B cell (primary cell): ENCODE results near the gene NUP93. TPM values are rescaled to one million over a fixed set of nuclear protein-coding genes. Genes with fewer than 3 reads are reported as not detected.

Experiments used
- ATAC-seq: fragments of 200-7000 bp; cut with Tn5 transposase; one replicate; pipeline ENCODE4 v1.10.0; 2021; ENCODE audit warnings: low read depth, mild to moderate bottlenecking, moderate number of reproducible peaks, moderate library complexity
- CTCF ChIA-PET: fragments of 350-600 bp; sonication (Branson Sonifier 250); formaldehyde crosslinking; loops from one replicate; lab custom pipeline; 2021; ENCODE audit warnings: antibody characterized with exemption, inconsistent platforms; lab: Charles Lee
- POLR2A ChIA-PET: fragments of 350-600 bp; sonication (Branson Sonifier 250); formaldehyde crosslinking; loops from one replicate; lab custom pipeline; 2021; ENCODE audit warnings: antibody characterized with exemption; lab: Charles Lee
- DNase-seq: peaks from one replicate; pipeline ENCODE4 v3.0.0; 2013
- H2AFZ ChIP-seq: 2 replicates; pipeline ENCODE4 v1.6.1; 2012; ENCODE audit warnings: mild to moderate bottlenecking, low read depth, low read length; ENCODE audit not compliant: insufficient read depth, poor library complexity, severe bottlenecking
- H3K27ac ChIP-seq, 2 donors: 1 replicate in 1 of 2; 2 replicates in 1 of 2; pipeline ENCODE4 v1.5.1; 2012 to 2013; ENCODE audit warnings: low read length in 2 of 2, mild to moderate bottlenecking in 2 of 2, moderate library complexity in 1 of 2
- H3K27me3 ChIP-seq, 4 experiments: fragments of 200-600 bp in 1 of 4; sonication (generic) in 1 of 4; replicated peaks in 1 of 4; 1 replicate in 2 of 4; 2 replicates in 2 of 4; pipeline versions ENCODE4 v1.6.1 to v1.7.0; 2013 to 2016; ENCODE audit warnings: low read length in 3 of 4, mild to moderate bottlenecking in 2 of 4, mixed read lengths in 1 of 4, moderate library complexity in 1 of 4; ENCODE audit not compliant: insufficient read depth in 4 of 4, control insufficient read depth in 3 of 4; ENCODE audit errors: control extremely low read depth in 1 of 4
- H3K36me3 ChIP-seq, 2 experiments: replicated peaks in 1 of 2; 1 replicate in 1 of 2; 2 replicates in 1 of 2; pipeline versions ENCODE4 v1.6.1 to v1.7.1; 2013; ENCODE audit warnings: low read length in 1 of 2; ENCODE audit not compliant: insufficient read depth in 2 of 2, control insufficient read depth in 1 of 2; ENCODE audit errors: control extremely low read depth in 1 of 2, extremely low read depth in 1 of 2
- H3K4me1 ChIP-seq, 2 donors: fragments of 200-600 bp in 1 of 2; sonication (generic) in 1 of 2; 1 replicate in 1 of 2; 2 replicates in 1 of 2; pipeline versions ENCODE4 v1.5.1 to v1.6.1; 2013 to 2017; ENCODE audit warnings: low read length in 2 of 2; ENCODE audit not compliant: control insufficient read depth in 2 of 2, insufficient read depth in 2 of 2
- H3K4me2 ChIP-seq: replicated peaks from 2 replicates; pipeline ENCODE3; 2012; ENCODE audit warnings: mild to moderate bottlenecking, low read depth, low read length; ENCODE audit not compliant: poor library complexity, severe bottlenecking
- H3K4me3 ChIP-seq, 5 experiments: fragments of 200-600 bp in 1 of 5; sonication (generic) in 1 of 5; 1 replicate in 3 of 5; 2 replicates in 2 of 5; pipeline versions ENCODE4 v1.5.1 to v1.7.0; 2011 to 2016; ENCODE audit warnings: low read length in 4 of 5, mild to moderate bottlenecking in 4 of 5, low read depth in 2 of 5, control low read depth in 1 of 5, moderate library complexity in 1 of 5; ENCODE audit not compliant: insufficient read depth in 1 of 5; ENCODE audit errors: control extremely low read depth in 1 of 5, extremely low read depth in 1 of 5
- H3K79me2 ChIP-seq: fragments of 200-600 bp; sonication (generic); one replicate; pipeline ENCODE4 v1.6.0; 2016; ENCODE audit warnings: low read length; ENCODE audit not compliant: control insufficient read depth, insufficient read depth
- H3K9ac ChIP-seq: fragments of 200-600 bp; sonication (generic); 2 replicates; pipeline ENCODE4 v1.6.1; 2017; ENCODE audit warnings: mild to moderate bottlenecking, low read length, moderate library complexity
- H3K9me3 ChIP-seq, 3 donors: one replicate each; pipeline versions ENCODE4 v1.6.1 to v1.7.1; 2013; ENCODE audit warnings: low read length in 2 of 3; ENCODE audit not compliant: control insufficient read depth in 2 of 3, insufficient read depth in 1 of 3; ENCODE audit errors: control extremely low read depth in 1 of 3
- H4K20me1 ChIP-seq: 2 replicates; pipeline ENCODE4 v1.6.0; 2012; ENCODE audit warnings: mild to moderate bottlenecking, low read length; ENCODE audit not compliant: insufficient read depth, control insufficient read depth, poor library complexity, severe bottlenecking
- H3K27ac Mint-ChIP-seq: one replicate; pipeline ENCODE4 v1.8.0; 2021; ENCODE audit warnings: mixed read lengths
- H3K27me3 Mint-ChIP-seq: one replicate; pipeline ENCODE4 v1.8.0; 2021; ENCODE audit warnings: mixed read lengths
- H3K4me1 Mint-ChIP-seq: one replicate; pipeline ENCODE4 v1.8.0; 2021; ENCODE audit warnings: mixed read lengths
- H3K4me3 Mint-ChIP-seq: one replicate; pipeline ENCODE4 v1.8.0; 2021; ENCODE audit warnings: mixed read lengths
- H3K9me3 Mint-ChIP-seq: one replicate; pipeline ENCODE4 v1.8.0; 2022; ENCODE audit warnings: mixed read lengths; ENCODE audit not compliant: insufficient read depth
- EZH2 ChIP-seq: IDR thresholded peaks from 2 replicates; pipeline ENCODE4 v1.6.1; 2012; ENCODE audit warnings: borderline replicate concordance, low read depth, mild to moderate bottlenecking, moderate library complexity, low read length; ENCODE audit not compliant: insufficient read depth, poor library complexity, severe bottlenecking
- whole genome bisulfite sequencing: methylation state at CpG from one replicate; pipeline ENCODE4 v1.1.5; 2013; ENCODE audit warnings: missing lambda C conversion rate; ENCODE audit not compliant: insufficient coverage; 5-methylcytosine and 5-hydroxymethylcytosine counted together
- intact Hi-C: fragments of 100-400 bp; cut with micrococcal nuclease; formaldehyde crosslinking; loops from one replicate; pipeline ENCODE4 v1.10.0; 2022
- polyA plus RNA-seq: library from polyadenylated mRNA; depleted of rRNA; stranded (reverse); fragments of >200 nt; gene quantifications from 2 replicates; pipeline ENCODE4 v1.2.3, GENCODE V29; 2012
- total RNA-seq, 2 donors: library from RNA; stranded (reverse); fragments of 120-200 nt in 1 of 2; gene quantifications; 1 replicate in 1 of 2; 2 replicates in 1 of 2; pipeline versions ENCODE4 v1.2.3 to v1.2.4, GENCODE V29; 2013 to 2022
- TF ChIP-seq, protein P1 (sequence below): fragments of 200-600 bp; IDR thresholded peaks from one replicate; pipeline ENCODE4 v1.8.0; 2022; ENCODE audit warnings: antibody characterized with exemption, mild to moderate bottlenecking

The NUP93 gene
- total and polyA plus RNA-seq, 2 donors (not counting 1 experiment from before 2014, with no cell fraction given) = 23.6 to 64.6 TPM

DNA sequence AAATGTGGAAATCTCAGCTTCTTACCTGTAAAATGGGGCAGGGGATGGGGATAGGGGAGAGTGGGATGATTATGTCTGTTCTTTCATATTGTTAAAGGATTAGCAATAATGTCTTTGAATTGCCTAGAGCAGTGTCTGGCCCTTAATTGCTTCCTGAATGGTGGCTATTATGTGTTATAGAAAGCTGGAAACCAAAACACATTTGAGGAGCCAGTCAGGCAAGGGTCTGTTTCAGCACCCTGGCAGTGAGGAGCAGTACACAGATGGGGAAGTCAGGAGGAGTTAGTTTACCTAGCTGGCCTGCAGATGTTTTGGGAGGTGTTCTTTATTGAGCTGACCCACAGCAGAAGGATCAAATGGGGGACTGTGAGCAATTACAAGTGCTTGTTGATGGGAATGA, 63.0 kb downstream of the NUP93 start:
- no peaks in the 10 kb centered on the region for H3K4me1 ChIP-seq
- ChIA-PET CTCF (interaction anchor here (0.5 to 2.6 kb wide), 15 partner anchors 9 to 505 kb away, joined by 3 to 12 read pairs (median 4); partner anchors contain the start of genes PSME3IP1 and RSPRY1), POLR2A (interaction anchor here (0.6 kb wide), 1 partner anchor 62 kb away, joined by 4 read pairs; no protein-coding TSS in a partner anchor)
- no peak for ATAC-seq
- no peak overlapping the region for H3K27ac Mint-ChIP-seq
- no peaks in the 10 kb centered on the region for H3K9me3 Mint-ChIP-seq
- H3K9ac ChIP-seq = no peak overlapping the region
- H3K4me3 ChIP-seq = no peak overlapping the region
- H3K4me2 ChIP-seq = no peak overlapping the region
- no peaks in the 10 kb centered on the region for H3K4me1 Mint-ChIP-seq
- no peaks in the 10 kb centered on the region for H3K36me3 ChIP-seq
- no peaks in the 10 kb centered on the region for H3K27me3 Mint-ChIP-seq
- no peak overlapping the region for H3K27ac ChIP-seq
- H2AFZ ChIP-seq = no peak overlapping the region
- DNase-seq = no peak
- no peaks in the 10 kb centered on the region for H3K27me3 ChIP-seq
- intact Hi-C loops = no loop called here
- peaks cover 5% of the 10 kb centered on the region for H4K20me1 ChIP-seq
- H3K9me3 ChIP-seq = no peaks in the 10 kb centered on the region
- no peak for TF ChIP-seq EZH2
- TF ChIP-seq, protein P1, sequence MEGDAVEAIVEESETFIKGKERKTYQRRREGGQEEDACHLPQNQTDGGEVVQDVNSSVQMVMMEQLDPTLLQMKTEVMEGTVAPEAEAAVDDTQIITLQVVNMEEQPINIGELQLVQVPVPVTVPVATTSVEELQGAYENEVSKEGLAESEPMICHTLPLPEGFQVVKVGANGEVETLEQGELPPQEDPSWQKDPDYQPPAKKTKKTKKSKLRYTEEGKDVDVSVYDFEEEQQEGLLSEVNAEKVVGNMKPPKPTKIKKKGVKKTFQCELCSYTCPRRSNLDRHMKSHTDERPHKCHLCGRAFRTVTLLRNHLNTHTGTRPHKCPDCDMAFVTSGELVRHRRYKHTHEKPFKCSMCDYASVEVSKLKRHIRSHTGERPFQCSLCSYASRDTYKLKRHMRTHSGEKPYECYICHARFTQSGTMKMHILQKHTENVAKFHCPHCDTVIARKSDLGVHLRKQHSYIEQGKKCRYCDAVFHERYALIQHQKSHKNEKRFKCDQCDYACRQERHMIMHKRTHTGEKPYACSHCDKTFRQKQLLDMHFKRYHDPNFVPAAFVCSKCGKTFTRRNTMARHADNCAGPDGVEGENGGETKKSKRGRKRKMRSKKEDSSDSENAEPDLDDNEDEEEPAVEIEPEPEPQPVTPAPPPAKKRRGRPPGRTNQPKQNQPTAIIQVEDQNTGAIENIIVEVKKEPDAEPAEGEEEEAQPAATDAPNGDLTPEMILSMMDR = no peak
- H3K79me2 ChIP-seq = peaks cover 7% of the 10 kb centered on the region
- no peak overlapping the region for H3K4me3 Mint-ChIP-seq

DNA sequence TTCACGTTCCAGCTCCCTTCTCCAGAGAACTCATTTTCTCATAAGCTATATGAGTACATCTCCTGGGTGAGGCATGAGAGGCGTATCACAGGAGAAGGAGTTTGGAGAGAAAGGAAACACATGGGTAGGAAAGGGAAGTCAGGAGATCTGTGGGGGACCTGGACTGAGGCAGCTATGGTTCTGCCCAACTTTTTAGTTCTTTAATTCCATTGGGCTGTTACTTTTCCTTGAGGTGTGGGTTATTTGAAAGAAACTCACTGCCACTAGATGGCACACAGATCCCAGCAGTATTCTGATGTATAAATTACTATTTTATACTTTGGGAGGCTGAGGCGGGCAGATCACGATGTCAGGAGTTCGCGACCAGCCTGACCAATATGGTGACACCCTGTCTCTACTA, 63.6 kb downstream of the NUP93 start:
- WGBS = 67% methylated on average over 1 of the region's 6 CpGs
- ChIA-PET POLR2A (no interaction called here), CTCF (interaction anchor here (0.5 to 2.6 kb wide), 15 partner anchors 9 to 505 kb away, joined by 3 to 12 read pairs (median 4); partner anchors contain the start of genes PSME3IP1 and RSPRY1)
- TF ChIP-seq, protein P1 = no peak
- TF ChIP-seq EZH2 = no peak
- H3K36me3 ChIP-seq = no peaks in the 10 kb centered on the region
- no peaks in the 10 kb centered on the region for H3K9me3 Mint-ChIP-seq
- H3K27me3 ChIP-seq = no peaks in the 10 kb centered on the region
- ATAC-seq (no peak), DNase-seq (peak; percentile 33)
- H2AFZ ChIP-seq = no peak overlapping the region
- H3K4me1 Mint-ChIP-seq = no peaks in the 10 kb centered on the region
- H3K4me3 ChIP-seq = no peak overlapping the region
- no peak overlapping the region for H3K27ac Mint-ChIP-seq
- no peak overlapping the region for H3K4me2 ChIP-seq
- intact Hi-C loops = no loop called here
- H3K9ac ChIP-seq = no peak overlapping the region
- no peaks in the 10 kb centered on the region for H3K27me3 Mint-ChIP-seq
- H3K79me2 ChIP-seq = peaks cover 7% of the 10 kb centered on the region
- H3K4me3 Mint-ChIP-seq = no peak overlapping the region
- no peak overlapping the region for H3K27ac ChIP-seq
- H3K4me1 ChIP-seq = no peaks in the 10 kb centered on the region
- H4K20me1 ChIP-seq = peaks cover 5% of the 10 kb centered on the region
- H3K9me3 ChIP-seq = no peaks in the 10 kb centered on the region
